Loucy (cell line): Measurements from ENCODE around the gene DBN1.

Source experiments
- H2AFZ ChIP-seq: fragments of 200-600 bp; sonication (generic); 2 replicates; pipeline ENCODE4 v1.6.0; 2016; ENCODE audit warnings: antibody characterized with exemption, mild to moderate bottlenecking, low read length, moderate library complexity
- H3F3A ChIP-seq: fragments of 200-600 bp; 2 replicates; pipeline ENCODE4 v1.6.0; 2016; ENCODE audit warnings: antibody characterized with exemption, low read depth, mild to moderate bottlenecking
- H3K27me3 ChIP-seq: fragments of 200-600 bp; sonication (generic); 2 replicates; pipeline ENCODE4 v1.6.1; 2014; ENCODE audit warnings: low read length, mild to moderate bottlenecking; ENCODE audit not compliant: insufficient read depth, poor library complexity, severe bottlenecking
- H3K36me3 ChIP-seq: fragments of 200-600 bp; sonication (generic); 2 replicates; pipeline ENCODE4 v1.6.1; 2016; ENCODE audit warnings: low read length; ENCODE audit not compliant: insufficient read depth
- H3K4me1 ChIP-seq: fragments of 200-600 bp; sonication (generic); 2 replicates; pipeline ENCODE4 v1.5.1; 2014; ENCODE audit warnings: low read length, mild to moderate bottlenecking; ENCODE audit not compliant: insufficient read depth, poor library complexity, severe bottlenecking
- H3K4me2 ChIP-seq: fragments of 200-600 bp; sonication (generic); 2 replicates; pipeline ENCODE4 v1.6.0; 2014; ENCODE audit warnings: antibody characterized with exemption, low read length, low read depth, mild to moderate bottlenecking; ENCODE audit not compliant: poor library complexity, severe bottlenecking
- H3K4me3 ChIP-seq: fragments of 200-600 bp; sonication (generic); 2 replicates; pipeline ENCODE4 v1.5.1; 2014; ENCODE audit warnings: low read length, mild to moderate bottlenecking, mixed read lengths; ENCODE audit not compliant: poor library complexity, severe bottlenecking
- H3K79me2 ChIP-seq: fragments of 200-600 bp; sonication (generic); 2 replicates; pipeline ENCODE4 v1.6.1; 2014; ENCODE audit warnings: low read length; ENCODE audit not compliant: insufficient read depth
- H3K9ac ChIP-seq: fragments of 200-600 bp; sonication (generic); 2 replicates; pipeline ENCODE4 v1.6.0; 2014; ENCODE audit warnings: mild to moderate bottlenecking, low read depth, low read length, moderate library complexity; ENCODE audit not compliant: poor library complexity, severe bottlenecking
- H3K9me2 ChIP-seq: fragments of 200-600 bp; sonication (generic); replicated peaks from 2 replicates; pipeline ENCODE4 v1.6.1; 2016; ENCODE audit warnings: low read depth, low read length, mixed read lengths
- H3K9me3 ChIP-seq: fragments of 200-600 bp; sonication (generic); 2 replicates; pipeline ENCODE4 v1.6.1; 2014; ENCODE audit warnings: mild to moderate bottlenecking, antibody characterized with exemption, low read length, low read depth; ENCODE audit not compliant: insufficient read depth
- H4K20me1 ChIP-seq: fragments of 200-600 bp; sonication (generic); 2 replicates; pipeline ENCODE4 v1.6.0; 2014; ENCODE audit warnings: antibody characterized with exemption, low read length, mild to moderate bottlenecking; ENCODE audit not compliant: insufficient read depth, poor library complexity, severe bottlenecking
- CTCF ChIP-seq: fragments of 200-600 bp; sonication (generic); conservative IDR thresholded peaks from 2 replicates; pipeline ENCODE4 v1.5.1; 2014; ENCODE audit warnings: mild to moderate bottlenecking, antibody characterized with exemption, low read length
- EZH2phosphoT487 ChIP-seq: fragments of 200-600 bp; IDR thresholded peaks from 2 replicates; pipeline ENCODE4 v1.6.1; 2018; ENCODE audit warnings: antibody characterized with exemption, mild to moderate bottlenecking, moderate library complexity, borderline replicate concordance

Gene DBN1

GRCh38 chr5:177511796-177512675, 38.6 kb upstream of the DBN1 start:
- peaks cover 11% of the 10 kb centered on the region for H4K20me1 ChIP-seq
- no peaks in the 10 kb centered on the region for H3K9me2 ChIP-seq
- H3K36me3 ChIP-seq, result no peaks in the 10 kb centered on the region; the same call in 1 of the 2 replicates
- H3K79me2 ChIP-seq, result peaks cover 41% of the 10 kb centered on the region; the same call in 1 of the 2 replicates
- H3K4me3 ChIP-seq, result no peak overlapping the region
- H2AFZ ChIP-seq, result no peak overlapping the region
- H3F3A ChIP-seq, result no peaks in the 10 kb centered on the region
- no peak overlapping the region for H3K9ac ChIP-seq
- peaks cover 13% of the 10 kb centered on the region for H3K4me1 ChIP-seq
- TF ChIP-seq EZH2phosphoT487, result no peak
- no peak for TF ChIP-seq CTCF
- H3K9me3 ChIP-seq, result no peaks in the 10 kb centered on the region
- H3K4me2 ChIP-seq, result no peak overlapping the region
- no peaks in the 10 kb centered on the region for H3K27me3 ChIP-seq

- no peaks in the 10 kb centered on the region for H3K27me3 ChIP-seq
- H3K9me2 ChIP-seq, result no peaks in the 10 kb centered on the region
- no peak overlapping the region for H3K4me2 ChIP-seq
- peaks cover 36% of the 10 kb centered on the region; the same call in 1 of the 2 replicates for H3K79me2 ChIP-seq
- no peak overlapping the region for H2AFZ ChIP-seq
- no peaks in the 10 kb centered on the region for H3K9me3 ChIP-seq
- peaks cover 10% of the 10 kb centered on the region for H4K20me1 ChIP-seq
- H3F3A ChIP-seq, result no peaks in the 10 kb centered on the region
- peaks cover 13% of the 10 kb centered on the region for H3K4me1 ChIP-seq
- TF ChIP-seq EZH2phosphoT487, result no peak
- no peak for TF ChIP-seq CTCF
- H3K36me3 ChIP-seq, result no peaks in the 10 kb centered on the region; the same call in 1 of the 2 replicates
- no peak overlapping the region for H3K4me3 ChIP-seq
- H3K9ac ChIP-seq, result no peak overlapping the region
Measured at GRCh38 chr5:177511181-177511580, 37.7 kb upstream of the DBN1 start.

- peak overlapping the region; percentile 57 for H3K4me2 ChIP-seq
- no peak overlapping the region for H2AFZ ChIP-seq
- peaks cover 10% of the 10 kb centered on the region for H3K4me1 ChIP-seq
Measured at GRCh38 chr5:177510567-177511053, 37.2 kb upstream of the DBN1 start.

More at GRCh38 chr5:177510567-177511053, 37.2 kb upstream of the DBN1 start:
- Histone ChIP-seq H3K27me3 (no peaks in the 10 kb centered on the region), H3F3A (no peaks in the 10 kb centered on the region), H4K20me1 (peaks cover 5% of the 10 kb centered on the region), H3K9ac (no peak overlapping the region), H3K36me3 (no peaks in the 10 kb centered on the region; the same call in 1 of the 2 replicates), H3K9me2 (no peaks in the 10 kb centered on the region), H3K79me2 (peaks cover 31% of the 10 kb centered on the region; the same call in 1 of the 2 replicates), H3K4me3 (no peak overlapping the region), H3K9me3 (no peaks in the 10 kb centered on the region)
- TF ChIP-seq EZH2phosphoT487, result no peak
- no peak for TF ChIP-seq CTCF
